Stimulated activated CD8-positive, alpha-beta memory T cell treated with anti-CD3 and anti-CD28 coated beads, Interleukin-15, amount 100 ng/mL, for 48 hours (primary cell): Measurements from ENCODE around the gene GFM1.
A peak's percentile ranks its signal among the peaks of the same experiment; 100 is the strongest.

Source experiments
- DNase-seq, 2 donors: peaks; one replicate each; pipeline ENCODE4 v3.0.0-alpha.2; 2020; ENCODE audit warnings: low read depth in 2 of 2

The GFM1 gene

GRCh38 chr3:158644345-158644908 is at the start of gene GFM1:
Gene GFM1 (plus strand): TSS chr3:158644527. CDS start chr3:158644635, 108 bp downstream.
- DNase-seq = peak; percentile 79 to 83

- DNase-seq = no peak
Observed at GRCh38 chr3:158600787-158601186, 43.5 kb upstream of the GFM1 start.

GRCh38 chr3:158602227-158602626 is 42.1 kb upstream of the GFM1 start:
- DNase-seq = no peak

- no peak for DNase-seq
Observed at GRCh38 chr3:158617982-158618875, 26.1 kb upstream of the GFM1 start.

GRCh38 chr3:158625881-158626280 is 18.4 kb upstream of the GFM1 start:
- DNase-seq = no peak

GRCh38 chr3:158631981-158632380 is 12.3 kb upstream of the GFM1 start:
- no peak for DNase-seq

GRCh38 chr3:158640646-158641045 is 3.7 kb upstream of the GFM1 start:
- DNase-seq = no peak

GRCh38 chr3:158642005-158642404 is 2.3 kb upstream of the GFM1 start:
- no peak for DNase-seq

GRCh38 chr3:158642474-158643210 is 1.7 kb upstream of the GFM1 start:
- no peak for DNase-seq

- no peak for DNase-seq
Observed at GRCh38 chr3:158649791-158650190, 5.5 kb downstream of the GFM1 start.

GRCh38 chr3:158651192-158651591 is 6.9 kb downstream of the GFM1 start:
- DNase-seq = no peak

GRCh38 chr3:158652463-158652862 is 8.1 kb downstream of the GFM1 start:
- no peak for DNase-seq

GRCh38 chr3:158658889-158659288 is 14.6 kb downstream of the GFM1 start:
- DNase-seq = no peak

GRCh38 chr3:158659454-158660237 is 15.3 kb downstream of the GFM1 start:
- DNase-seq = peak in 1 of 2 donors; percentile 20

- DNase-seq = no peak
Observed at GRCh38 chr3:158660711-158661110, 16.4 kb downstream of the GFM1 start.

- DNase-seq = no peak
Observed at GRCh38 chr3:158663246-158663645, 18.9 kb downstream of the GFM1 start.

- no peak for DNase-seq
Observed at GRCh38 chr3:158663832-158664231, 19.5 kb downstream of the GFM1 start.

- DNase-seq = no peak
Observed at GRCh38 chr3:158666416-158666815, 22.1 kb downstream of the GFM1 start.

GRCh38 chr3:158668506-158668905 is 24.2 kb downstream of the GFM1 start:
- DNase-seq = no peak

GRCh38 chr3:158671821-158672214 is 27.5 kb downstream of the GFM1 start:
- DNase-seq = no peak
